NK-92 treated with Interleukin-12 subunit alpha and Interleukin-12 subunit beta, amount 100 ng/mL, for 24 hours (cell line): ENCODE measurements around the gene LDHB.
"Not testable (repeated sequence)": the region's sequence is repeated elsewhere in the genome, so short reads cannot be mapped to it uniquely, and the experiment has no call there.

Experiments
- DNase-seq: peaks from one replicate; lab custom pipeline; 2025; lab: John Stamatoyannopoulos, UW

The LDHB gene

DNA sequence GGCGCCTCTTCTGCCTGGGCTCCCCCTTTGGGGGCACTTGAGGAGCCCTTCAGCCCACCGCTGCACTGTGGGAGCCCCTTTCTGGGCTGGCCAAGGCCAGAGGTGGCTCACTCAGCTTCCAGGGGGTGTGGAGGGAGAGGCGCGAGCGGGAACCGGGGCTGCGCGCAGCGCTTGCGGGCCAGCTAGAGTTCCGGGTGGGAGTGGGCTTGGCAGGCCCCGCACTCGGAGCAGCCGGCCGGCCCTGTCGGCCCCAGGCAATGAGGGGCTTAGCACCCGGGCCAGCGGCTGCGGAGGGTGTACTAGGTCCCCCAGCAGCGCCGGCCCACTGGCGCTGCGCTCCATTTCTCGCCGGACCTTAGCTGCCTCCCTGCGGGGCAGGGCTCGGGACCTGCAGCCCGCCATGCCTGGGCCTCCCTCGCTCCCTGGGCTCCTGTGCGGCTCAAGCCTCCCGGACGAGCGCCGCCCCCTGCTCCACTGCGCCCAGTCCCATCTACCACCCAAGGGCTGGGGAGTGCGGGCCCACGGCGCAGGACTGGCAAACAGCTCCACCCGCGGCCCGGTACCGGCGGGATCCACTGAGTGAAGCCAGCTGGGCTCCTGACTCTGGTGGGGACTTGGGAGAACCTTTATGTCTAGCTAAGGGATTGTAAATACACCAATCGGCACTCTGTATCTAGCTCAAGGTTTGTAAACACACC lies 3.9 kb upstream of the LDHB start:
- DNase-seq = not testable (repeated sequence)

DNA sequence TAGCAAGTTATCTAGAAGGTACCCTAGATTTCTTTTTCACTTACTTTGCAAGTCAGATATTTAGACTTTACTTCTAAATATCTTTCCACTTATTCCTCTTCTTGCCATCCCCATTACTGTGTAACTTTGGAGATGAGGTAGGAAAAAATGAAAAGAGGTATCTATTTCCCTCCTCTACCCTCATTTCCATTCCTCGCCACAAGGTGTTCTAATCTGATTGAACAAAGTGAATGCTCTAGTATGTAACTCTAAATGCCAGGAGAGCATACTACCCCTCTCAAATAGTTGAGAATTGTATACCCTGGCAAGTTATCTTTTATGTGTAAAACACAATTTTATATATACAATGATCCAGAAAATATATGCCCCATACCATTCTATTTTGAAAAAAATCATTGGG lies 1.7 kb upstream of the LDHB start:
- DNase-seq = no peak

DNA sequence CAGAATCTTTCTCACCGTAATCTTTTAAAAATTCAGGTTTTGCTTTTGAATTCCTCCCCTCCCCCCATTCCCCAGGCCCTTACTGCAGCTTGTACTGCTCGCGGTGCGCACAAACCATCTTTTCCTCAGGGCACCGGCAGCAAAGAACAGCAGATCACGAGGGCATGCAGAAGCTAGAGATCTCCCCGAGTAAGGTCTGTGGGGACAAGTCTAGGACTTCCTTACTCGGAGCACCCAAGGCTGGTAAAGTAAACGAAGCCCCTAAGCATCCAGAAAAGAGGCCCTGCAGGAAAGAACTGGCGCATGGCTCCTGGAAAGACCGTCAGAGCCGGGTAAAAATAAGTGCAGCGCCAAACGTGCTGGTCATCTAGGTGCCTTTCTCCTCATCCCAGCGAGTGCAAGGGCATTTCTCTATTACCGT lies 727 bp downstream of the LDHB start:
- DNase-seq = peak; percentile 6

DNA sequence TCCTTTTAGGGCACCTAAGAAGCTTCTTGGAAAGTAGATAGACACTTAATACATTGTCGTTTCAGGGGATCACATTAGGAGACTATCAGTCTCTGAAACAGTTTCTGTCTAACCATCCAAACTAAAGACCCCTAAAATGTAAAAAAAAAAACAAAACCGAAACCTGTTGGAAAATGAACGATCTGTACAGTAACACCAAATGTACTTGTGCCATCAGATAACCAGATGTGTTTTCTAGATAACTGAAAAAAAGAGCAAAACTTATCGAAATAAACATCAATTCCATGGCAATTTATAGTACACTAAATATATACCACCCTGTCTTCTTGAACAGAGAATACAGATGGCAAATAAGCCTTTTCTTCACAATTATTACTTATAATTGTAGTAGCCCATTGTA lies 2.1 kb downstream of the LDHB start:
- DNase-seq = no peak

DNA sequence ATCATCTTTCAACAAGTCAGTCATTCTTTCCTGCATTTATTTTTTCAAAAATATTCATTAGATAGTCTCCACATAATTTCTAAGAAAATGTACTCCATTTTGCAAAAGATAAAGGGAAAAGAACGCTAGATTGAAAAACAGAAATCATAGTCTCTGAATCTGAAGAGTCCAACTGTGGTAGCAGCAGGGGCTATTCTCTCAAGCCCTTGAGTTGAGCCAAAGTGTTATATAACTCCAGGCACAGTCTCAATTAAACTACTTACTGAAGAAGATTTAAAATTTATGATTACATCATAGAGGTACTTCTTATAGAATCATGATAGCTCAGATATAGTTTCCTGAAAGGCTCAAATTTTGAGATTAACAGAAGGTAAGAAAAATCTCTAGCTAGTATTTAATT lies 5.8 kb downstream of the LDHB start:
- no peak for DNase-seq

DNA sequence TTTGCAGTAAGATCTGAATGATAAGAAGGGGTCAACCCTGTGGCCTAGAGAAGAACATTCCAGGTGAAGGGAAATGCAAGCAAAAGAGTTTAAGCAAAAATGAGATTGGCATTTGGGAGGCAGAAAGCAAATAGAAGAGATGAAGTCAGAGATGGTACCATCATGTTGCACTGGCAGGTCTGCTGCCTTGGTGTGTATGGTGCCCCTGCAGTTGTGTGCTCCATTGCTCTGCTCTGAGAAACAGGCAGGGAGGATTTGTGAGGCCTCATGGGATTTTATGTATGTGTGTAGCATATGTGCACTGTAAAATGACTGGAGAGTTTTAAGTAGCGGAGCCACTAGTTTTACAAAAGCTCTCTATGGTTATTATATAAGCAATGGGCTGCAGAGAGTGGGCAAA lies 6.6 kb downstream of the LDHB start:
- no peak for DNase-seq

DNA sequence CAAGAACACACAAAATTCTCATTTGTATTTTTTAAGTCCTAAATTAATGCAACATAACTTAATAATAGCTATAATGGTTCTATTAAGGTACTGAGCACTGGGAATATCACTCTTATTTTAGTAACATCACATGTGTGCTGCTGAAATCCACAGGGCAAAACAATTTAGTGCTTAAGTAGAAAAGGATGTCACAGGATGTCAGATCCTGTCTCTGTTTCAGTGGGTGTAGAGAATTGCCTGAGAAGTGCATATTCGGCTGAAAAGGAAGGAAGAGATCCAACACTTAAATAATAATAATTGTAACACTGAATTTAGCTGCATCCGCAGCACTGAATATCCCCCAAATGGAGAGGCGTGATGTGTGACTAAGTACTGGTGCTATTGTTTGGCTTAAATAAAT lies 8.6 kb downstream of the LDHB start:
- no peak for DNase-seq

DNA sequence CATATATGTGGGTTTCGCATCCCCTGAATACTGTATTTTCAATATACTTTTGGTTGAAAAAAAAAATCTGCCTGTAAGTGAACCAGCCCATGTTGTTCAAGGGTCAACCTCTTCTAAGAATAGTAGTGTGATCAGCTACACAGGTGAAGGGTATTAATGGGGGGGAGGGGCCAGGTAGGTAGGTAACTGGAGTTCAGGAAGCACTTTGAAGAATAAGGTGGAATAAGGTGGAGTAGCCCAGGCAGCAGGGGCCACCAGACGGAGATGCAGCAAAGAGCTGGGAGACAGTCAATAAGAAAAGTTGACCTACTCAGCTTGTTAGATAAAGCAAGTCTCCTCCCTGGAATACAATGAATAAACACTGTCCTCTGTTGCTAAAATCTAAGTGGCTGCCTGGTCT lies 9.3 kb downstream of the LDHB start:
- no peak for DNase-seq

DNA sequence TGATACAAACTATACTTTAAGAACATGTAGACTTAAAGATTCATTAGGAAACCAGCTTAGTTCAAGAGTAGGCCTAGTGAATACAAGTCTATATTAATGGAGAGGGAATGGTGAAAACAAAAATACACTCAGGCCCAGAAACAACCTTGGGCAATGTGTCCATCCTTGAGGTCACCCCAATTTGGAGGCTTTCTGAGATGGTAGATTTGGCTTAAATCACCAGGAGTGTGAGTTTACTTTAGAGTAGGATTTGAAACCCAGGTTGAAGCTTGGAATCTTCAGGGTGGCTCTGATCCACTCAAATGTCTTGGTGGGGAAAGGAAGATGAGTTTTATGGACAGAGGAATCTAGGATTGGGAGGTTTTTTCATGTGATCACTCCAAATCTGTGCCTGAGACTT lies 10.5 kb downstream of the LDHB start:
- DNase-seq = no peak

DNA sequence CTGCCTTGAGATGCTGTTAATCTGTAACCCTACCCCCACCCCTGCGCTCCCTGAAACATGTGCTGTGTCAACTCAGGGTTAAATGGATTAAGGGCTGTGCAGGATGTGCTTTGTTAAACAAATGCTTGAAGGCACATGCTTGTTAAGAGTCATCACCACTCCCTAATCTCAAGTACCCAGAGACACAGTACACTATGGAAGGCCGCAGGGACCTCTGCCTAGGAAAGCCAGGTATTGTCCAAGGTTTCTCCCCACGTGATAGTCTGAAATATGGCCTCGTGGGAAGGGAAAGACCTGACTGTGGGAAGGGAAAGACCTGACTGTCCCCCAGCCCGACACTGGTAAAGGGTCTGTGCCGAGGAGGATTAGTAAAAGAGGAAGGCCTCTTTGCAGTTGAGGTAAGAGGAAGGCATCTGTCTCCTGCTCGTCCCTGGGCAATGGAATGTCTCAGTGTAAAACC lies 12.6 kb downstream of the LDHB start:
- not testable (repeated sequence) for DNase-seq

DNA sequence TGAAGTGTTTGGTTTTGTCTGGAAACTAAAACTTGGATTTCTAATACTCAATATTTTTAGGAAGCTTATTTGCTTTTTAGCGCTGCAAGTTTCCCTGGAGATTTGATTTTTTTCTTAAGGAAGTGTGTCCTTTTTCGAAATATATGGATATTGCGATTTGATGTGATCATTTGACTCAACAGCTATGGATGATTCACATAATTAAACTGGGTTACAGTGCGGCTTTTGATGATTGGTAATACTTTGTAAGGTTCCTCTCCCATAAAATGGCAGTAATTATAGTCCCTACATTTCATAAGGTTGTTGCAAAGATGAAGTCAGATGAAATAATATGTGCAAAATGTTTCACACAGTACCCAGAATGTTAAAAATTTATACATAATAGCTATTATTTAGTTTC lies 13.1 kb downstream of the LDHB start:
- DNase-seq = no peak

DNA sequence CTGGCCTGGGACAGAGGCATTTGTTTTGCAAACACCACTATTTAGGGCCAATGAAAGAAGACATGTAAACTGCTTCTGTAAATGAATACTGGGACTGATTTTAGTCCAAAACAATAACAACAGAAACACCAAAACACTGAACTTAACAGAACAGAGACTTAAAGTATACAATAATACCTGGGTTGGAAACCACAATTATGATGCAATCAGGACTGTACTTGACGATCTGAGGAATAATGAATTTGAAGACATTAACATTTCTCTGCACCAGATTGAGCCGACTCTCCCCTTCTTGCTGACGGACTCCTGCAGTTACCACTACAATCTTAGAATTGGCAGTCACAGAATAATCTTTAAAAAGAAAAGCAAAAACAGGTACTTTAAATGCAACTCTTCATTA lies 13.9 kb downstream of the LDHB start:
- no peak for DNase-seq

DNA sequence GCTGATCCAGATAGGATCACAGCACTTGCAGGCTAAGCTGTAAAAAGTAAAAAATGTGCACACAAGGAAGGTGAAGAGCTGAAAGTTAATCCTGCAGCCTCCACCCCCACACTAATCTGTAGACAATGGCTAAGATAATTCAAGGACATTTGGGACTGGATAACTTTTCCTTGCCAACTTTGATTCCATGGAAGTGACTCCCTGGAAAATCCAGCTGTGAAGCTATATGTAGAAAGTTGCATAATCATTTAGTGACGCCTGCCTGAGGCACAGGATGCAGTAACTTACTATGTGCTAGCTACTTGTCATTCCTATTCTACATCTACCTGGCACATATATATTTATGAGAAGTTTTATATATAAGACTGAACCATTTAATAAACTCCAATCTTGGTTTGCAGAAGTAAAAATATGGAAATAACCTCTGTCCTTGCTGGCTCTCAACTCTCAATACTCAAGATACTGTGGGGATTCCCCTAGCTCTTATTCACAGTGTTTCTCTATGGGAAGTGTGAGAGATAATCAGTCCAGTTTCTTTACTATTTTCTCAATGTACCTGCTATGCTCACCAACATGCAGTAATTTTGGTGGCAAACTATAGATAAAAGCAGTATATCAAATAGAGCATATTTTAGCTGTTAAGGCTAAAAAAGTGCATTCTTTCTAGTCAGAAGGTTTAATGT lies 14.8 kb downstream of the LDHB start:
- DNase-seq = no peak

DNA sequence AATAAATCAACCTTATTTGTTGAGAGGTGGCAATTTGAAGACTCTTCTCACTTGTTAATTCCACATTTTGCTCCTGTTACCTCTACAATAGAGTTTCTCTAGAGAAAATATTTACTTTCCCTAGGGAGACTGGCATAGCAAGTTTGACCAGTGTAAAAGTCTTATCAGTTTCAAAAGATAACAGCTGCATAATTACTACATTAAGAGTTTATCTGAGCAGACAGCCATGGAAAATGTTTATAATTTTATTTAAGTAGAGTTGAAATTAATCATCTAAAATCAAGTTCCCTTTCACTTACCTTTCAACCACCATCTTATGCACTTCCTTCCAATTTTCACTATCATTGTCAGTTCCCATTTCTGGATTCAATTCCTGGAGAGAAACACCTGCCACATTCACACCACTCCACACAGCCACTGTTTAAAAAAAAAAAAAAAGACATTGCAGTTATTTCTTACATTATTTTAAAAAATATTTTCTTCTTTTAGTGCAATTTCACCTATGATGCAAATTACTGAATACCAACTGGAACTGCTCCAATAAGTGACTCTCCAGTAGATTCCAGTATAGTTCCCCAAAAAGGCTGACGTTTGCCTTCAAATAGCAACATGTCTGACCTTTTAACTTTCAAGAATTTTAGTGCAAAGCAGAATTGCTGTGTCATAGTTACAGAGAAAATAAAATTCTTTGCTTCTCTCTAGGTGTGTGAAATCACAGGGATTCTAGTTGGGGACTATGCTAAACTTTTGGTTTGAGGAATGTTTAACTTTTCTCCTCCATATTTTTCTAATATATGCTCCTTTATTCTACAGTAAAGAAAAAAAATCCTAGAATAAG lies 19.4 kb downstream of the LDHB start:
- DNase-seq = no peak

DNA sequence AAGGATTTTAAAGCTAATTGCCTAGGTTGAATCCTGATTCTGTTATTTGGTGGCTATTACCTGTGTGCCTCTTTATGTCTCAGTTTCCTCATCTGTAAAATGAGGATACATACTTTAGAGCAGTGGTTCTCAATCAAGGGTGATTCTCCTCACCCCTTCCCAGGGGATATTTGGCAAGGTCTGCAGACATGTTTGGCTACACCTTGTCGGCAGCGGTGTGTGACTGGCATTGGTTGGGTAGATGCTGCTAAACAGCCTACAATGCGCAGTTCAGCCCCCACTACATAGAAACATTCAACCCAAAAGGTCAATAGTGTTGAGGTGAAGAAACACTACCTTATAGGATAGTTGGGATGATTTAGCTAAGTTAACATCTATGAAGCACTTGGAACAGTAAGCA lies 23.4 kb downstream of the LDHB start:
- no peak for DNase-seq

DNA sequence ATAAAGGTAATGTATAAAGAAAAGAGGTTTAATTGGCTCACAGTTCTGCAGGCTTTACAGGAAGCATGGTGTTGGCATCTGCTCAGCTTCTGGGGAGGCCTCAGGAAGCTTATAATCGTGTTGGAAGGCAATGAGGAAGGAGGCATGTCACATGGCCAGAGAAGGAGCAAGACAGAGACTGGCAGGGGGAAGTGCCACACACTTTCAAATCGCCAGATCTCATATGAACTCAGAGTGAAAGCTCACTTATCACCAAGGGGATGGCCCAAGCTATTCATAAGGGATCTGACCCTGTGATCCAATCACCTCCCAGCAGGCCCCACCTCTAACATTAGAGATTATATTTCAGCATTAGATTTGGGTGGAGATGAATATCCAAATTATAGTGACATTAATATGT lies 26.3 kb downstream of the LDHB start:
- no peak for DNase-seq

DNA sequence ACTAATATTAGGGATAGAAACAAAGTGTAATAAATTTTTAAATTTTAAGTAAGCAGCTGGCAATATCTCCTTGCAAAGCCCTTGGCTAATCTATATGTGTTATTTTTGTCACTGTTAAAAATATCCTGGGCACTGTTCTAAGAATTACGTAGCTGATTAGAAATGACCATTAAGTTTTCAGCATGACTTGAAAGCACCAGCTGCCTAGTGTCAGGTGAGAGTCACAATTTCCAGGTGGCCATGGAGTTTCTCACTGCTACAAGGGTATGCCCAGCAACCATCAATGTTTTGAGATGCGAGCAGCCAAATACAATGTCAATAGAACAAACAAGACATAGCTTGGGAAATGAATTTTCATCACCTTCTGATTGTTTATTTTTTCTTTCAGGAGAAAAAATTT lies 29.7 kb downstream of the LDHB start:
- DNase-seq = no peak

DNA sequence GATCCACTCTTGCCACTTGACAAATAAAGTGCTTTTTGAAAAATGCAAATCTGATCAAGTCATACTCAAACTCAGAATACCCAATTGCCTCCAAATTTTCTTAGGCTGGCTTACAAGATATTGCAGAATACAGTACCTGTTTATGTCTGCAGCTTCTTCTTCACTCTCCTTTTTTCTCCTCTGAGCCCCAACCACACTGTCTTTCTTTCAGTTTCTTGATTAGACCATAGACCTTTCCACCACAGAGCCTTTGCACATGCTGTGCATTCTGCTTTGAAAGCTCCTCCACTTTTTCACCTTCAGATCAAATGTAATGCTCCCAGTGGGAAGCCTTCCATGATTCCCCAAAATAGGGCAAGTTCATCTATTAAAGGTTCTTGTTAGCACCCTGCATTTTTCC lies 39.1 kb downstream of the LDHB start:
- no peak for DNase-seq

DNA sequence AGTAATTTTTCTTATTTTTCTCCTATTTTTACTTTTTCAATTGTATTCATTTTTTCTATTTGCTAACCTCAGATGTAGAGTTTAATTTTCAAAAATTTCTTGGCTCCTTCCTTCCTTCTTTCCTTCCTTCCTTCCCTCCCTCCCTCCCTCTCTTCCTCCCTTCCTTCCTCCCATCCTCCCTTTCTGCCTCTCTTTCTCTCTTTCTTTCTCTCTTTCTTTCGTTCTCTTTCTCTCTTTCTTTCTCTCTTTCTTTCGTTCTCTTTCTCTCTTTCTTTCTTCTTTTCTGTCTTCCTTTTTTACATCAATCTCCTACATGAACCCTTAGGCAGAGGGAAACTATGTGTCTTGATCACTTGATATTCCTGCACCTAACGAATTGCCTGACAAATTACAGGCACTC lies 40.6 kb downstream of the LDHB start:
- DNase-seq = no peak

DNA sequence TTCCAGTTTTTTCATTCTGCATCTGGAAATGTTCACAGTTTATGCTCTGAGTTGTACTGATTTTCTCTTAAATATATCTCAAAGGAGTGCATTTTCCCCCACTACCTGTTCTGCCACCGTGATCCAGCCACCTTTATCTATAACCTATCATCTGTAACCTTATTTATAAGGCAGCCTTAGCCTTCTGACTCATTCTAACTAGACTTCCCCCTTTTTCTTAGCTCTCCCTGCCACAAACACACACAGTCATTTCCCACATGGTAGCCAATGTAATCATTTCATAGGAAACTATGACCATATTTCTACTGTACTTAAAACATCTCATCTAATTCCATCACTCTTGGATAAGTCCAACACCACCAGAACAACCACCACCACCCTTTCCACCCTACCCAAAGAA lies 42.2 kb downstream of the LDHB start:
- DNase-seq = no peak

DNA sequence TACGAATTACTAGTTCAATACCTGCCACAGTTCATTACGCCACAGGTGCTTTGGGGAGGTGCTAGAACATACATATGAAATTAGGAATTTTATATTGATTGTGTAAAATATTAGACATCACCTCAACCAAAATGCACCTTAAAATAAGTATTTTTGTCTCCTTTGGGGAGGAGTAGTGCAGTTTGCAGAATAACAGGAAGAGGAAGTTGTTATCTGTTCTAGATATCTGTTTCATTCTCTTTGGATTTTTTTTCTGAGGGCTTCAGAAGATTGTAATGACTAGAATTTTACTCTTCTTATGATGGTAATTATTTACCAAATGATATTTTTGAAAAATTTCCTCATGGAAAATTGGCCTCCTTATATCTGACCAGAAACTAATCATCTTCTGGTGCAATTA lies 43.1 kb downstream of the LDHB start:
- DNase-seq = no peak

DNA sequence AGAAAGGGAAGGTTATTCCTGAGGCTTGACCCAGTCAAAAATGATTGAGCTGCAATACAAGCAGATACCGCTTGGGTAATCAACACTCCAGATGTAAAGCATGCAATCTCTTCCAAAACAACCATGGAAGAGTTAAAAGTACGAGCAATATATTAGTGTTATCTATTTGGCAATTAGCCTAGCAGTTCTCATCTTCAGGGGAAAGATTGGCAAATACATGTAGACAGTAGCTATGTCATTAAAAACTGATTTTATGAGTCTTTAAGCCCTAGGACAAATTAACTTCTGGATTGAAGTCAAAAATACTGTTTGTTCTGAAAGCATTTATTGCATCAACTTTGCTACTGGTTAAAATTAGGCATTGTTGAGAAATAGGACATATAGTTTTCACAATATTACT lies 43.7 kb downstream of the LDHB start:
- DNase-seq = no peak

DNA sequence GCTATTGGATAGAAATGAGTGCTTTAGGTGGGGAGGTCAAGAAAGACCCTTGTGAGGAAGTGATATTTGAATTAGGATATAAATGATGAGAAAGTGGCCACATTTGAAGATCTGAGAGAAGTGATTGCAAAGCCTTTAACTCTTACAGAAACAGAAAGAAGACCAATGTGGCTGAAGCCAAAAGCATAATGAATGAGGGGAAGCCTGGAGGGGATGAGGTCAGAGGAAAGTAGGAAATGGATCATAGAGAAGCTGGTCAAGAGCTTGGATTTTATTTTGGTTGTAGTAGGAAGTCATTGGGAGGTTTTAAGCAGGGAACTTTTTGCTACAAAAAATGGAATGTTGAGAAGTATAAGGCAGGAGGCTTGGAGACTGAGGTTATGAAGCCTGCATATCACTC lies 49.4 kb downstream of the LDHB start:
- DNase-seq = no peak
